T-helper 1 cell (primary cell): ENCODE data around the gene ATF1.
"Not testable (repeated sequence)": the region's sequence is repeated elsewhere in the genome, so short reads cannot be mapped to it uniquely, and the experiment has no call there.

Experiments used
- DNase-seq, 5 donors: peaks; one replicate each; pipeline ENCODE4 v3.0.0-alpha.2; 2012 to 2020

Gene ATF1

GRCh38 chr12:50806176-50806575 lies 42.3 kb downstream of the ATF1 start:
- no peak for DNase-seq

- DNase-seq = not testable (repeated sequence)
These were observed 45.2 kb downstream of the ATF1 start for GRCh38 chr12:50809131-50809530.

GRCh38 chr12:50814921-50815320 lies 51.0 kb downstream of the ATF1 start:
- DNase-seq = not testable (repeated sequence)

- no peak for DNase-seq
These were observed 56.3 kb downstream of the ATF1 start for GRCh38 chr12:50820177-50820576.

GRCh38 chr12:50822082-50822481 lies 58.2 kb downstream of the ATF1 start:
- no peak for DNase-seq

- not testable (repeated sequence) for DNase-seq
These were observed 59.8 kb downstream of the ATF1 start for GRCh38 chr12:50823724-50824123.

GRCh38 chr12:50824914-50825313 lies 61.0 kb downstream of the ATF1 start:
- no peak for DNase-seq

- DNase-seq = peak in 1 of 5 donors; percentile 60
These were observed 61.5 kb downstream of the ATF1 start for GRCh38 chr12:50825372-50825838.

- no peak for DNase-seq
These were observed 64.2 kb downstream of the ATF1 start for GRCh38 chr12:50828121-50828520.

- no peak for DNase-seq
These were observed 65.0 kb downstream of the ATF1 start for GRCh38 chr12:50828886-50829285.

- not testable (repeated sequence) for DNase-seq
These were observed 69.9 kb downstream of the ATF1 start for GRCh38 chr12:50833801-50834200.

GRCh38 chr12:50839042-50839441 lies 75.1 kb downstream of the ATF1 start:
- no peak for DNase-seq

GRCh38 chr12:50840809-50841487 lies 77.0 kb downstream of the ATF1 start:
- no peak for DNase-seq

GRCh38 chr12:50841716-50842531 lies 78.0 kb downstream of the ATF1 start:
- DNase-seq = no peak

- DNase-seq = no peak
These were observed 79.0 kb downstream of the ATF1 start, which contains the start of gene TMPRSS12 for GRCh38 chr12:50842637-50843493. Gene TMPRSS12, plus strand, starts transcription at chr12:50842926. Its CDS starts 39 bp downstream, at chr12:50842965.

GRCh38 chr12:50845021-50845647 lies 81.2 kb downstream of the ATF1 start:
- no peak for DNase-seq

GRCh38 chr12:50848963-50849362 lies 85.1 kb downstream of the ATF1 start:
- DNase-seq = no peak

- DNase-seq = not testable (repeated sequence)
These were observed 91.3 kb downstream of the ATF1 start for GRCh38 chr12:50855218-50855617.

- DNase-seq = not testable (repeated sequence)
These were observed 91.8 kb downstream of the ATF1 start for GRCh38 chr12:50855679-50856078.

- DNase-seq = no peak
These were observed 95.9 kb downstream of the ATF1 start for GRCh38 chr12:50859621-50860310.

GRCh38 chr12:50862316-50862715 lies 98.4 kb downstream of the ATF1 start:
- DNase-seq = no peak

- no peak for DNase-seq
These were observed 101.4 kb downstream of the ATF1 start for GRCh38 chr12:50865266-50865665.
